ACC112 (cell line): ENCODE measurements around the gene CYP27A1.
"Not testable (repeated sequence)": the region's sequence is repeated elsewhere in the genome, so short reads cannot be mapped to it uniquely, and the experiment has no call there.

Source experiments
- H2AFZ ChIP-seq: fragments of 200-600 bp; sonication (generic); one replicate; pipeline ENCODE4 v1.6.0; 2017; ENCODE audit warnings: antibody characterized with exemption, low read length; ENCODE audit not compliant: unreplicated experiment
- H3K27ac ChIP-seq: fragments of 200-600 bp; sonication (generic); 2 replicates; pipeline ENCODE4 v1.5.1; 2014; ENCODE audit warnings: low read depth, mild to moderate bottlenecking, antibody characterized with exemption, low read length, moderate library complexity
- H3K27me3 ChIP-seq: fragments of 200-600 bp; sonication (generic); 2 replicates; pipeline ENCODE4 v1.6.1; 2014; ENCODE audit warnings: mild to moderate bottlenecking, antibody characterized with exemption, low read length, moderate library complexity, mixed read lengths; ENCODE audit not compliant: insufficient read depth
- H3K36me3 ChIP-seq: fragments of 200-600 bp; sonication (generic); 2 replicates; pipeline ENCODE4 v1.6.1; 2016; ENCODE audit warnings: mild to moderate bottlenecking, antibody characterized with exemption, low read length, moderate library complexity, mixed read lengths; ENCODE audit not compliant: insufficient read depth
- H3K4me1 ChIP-seq: fragments of 200-600 bp; sonication (generic); one replicate; pipeline ENCODE4 v1.6.1; 2016; ENCODE audit warnings: low read length, mixed read lengths; ENCODE audit not compliant: insufficient read depth, unreplicated experiment, control insufficient read depth
- H3K4me3 ChIP-seq: fragments of 200-600 bp; sonication (generic); 2 replicates; pipeline ENCODE4 v1.5.1; 2014; ENCODE audit warnings: mild to moderate bottlenecking, low read depth, low read length
- H3K79me2 ChIP-seq: fragments of 200-600 bp; sonication (generic); one replicate; pipeline ENCODE4 v1.6.0; 2016; ENCODE audit warnings: low read length; ENCODE audit not compliant: control insufficient read depth, unreplicated experiment, insufficient read depth

Gene CYP27A1

DNA sequence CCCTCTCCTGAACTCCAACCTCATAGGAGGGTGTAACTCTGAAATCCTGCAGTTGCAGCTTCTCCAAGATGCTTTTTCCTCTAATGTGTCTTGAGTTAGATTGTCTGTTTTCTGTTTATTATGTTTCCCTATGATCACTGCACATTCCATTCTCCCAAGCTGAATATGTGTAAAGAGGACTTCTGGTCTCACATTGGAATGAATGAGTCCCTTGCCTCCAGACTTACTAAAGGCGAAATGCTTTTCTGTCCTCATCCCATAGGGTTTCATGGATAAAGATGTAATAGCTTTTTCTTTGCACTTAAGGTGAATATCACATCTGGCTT lies 35.5 kb upstream of the CYP27A1 start:
- Histone ChIP-seq H3K27ac (no peak overlapping the region), H2AFZ (no peak overlapping the region), H3K79me2 (peaks cover 2% of the 10 kb centered on the region), H3K4me1 (peaks cover 3% of the 10 kb centered on the region), H3K36me3 (peaks cover 43% of the 10 kb centered on the region), H3K27me3 (no peaks in the 10 kb centered on the region), H3K4me3 (no peak overlapping the region)

DNA sequence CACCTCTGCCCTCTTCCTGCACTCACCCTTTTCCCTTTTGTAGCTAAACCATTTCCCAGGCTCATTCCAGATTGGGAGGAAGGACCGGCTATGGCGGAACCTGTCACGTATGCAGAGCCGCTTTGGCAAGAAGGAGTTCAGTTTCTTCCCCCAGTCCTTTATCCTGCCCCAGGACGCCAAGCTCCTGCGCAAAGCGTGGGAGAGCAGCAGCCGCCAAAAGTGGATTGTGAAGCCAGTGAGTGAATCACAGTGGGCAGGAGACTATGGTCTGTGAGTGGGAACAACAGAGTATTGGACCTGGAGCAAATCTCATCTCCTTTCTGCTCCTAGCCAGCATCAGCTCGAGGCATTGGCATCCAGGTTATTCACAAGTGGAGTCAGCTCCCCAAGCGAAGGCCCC lies 35.0 kb upstream of the CYP27A1 start:
- Histone ChIP-seq H3K36me3 (peaks cover 43% of the 10 kb centered on the region), H3K79me2 (peaks cover 2% of the 10 kb centered on the region)

DNA sequence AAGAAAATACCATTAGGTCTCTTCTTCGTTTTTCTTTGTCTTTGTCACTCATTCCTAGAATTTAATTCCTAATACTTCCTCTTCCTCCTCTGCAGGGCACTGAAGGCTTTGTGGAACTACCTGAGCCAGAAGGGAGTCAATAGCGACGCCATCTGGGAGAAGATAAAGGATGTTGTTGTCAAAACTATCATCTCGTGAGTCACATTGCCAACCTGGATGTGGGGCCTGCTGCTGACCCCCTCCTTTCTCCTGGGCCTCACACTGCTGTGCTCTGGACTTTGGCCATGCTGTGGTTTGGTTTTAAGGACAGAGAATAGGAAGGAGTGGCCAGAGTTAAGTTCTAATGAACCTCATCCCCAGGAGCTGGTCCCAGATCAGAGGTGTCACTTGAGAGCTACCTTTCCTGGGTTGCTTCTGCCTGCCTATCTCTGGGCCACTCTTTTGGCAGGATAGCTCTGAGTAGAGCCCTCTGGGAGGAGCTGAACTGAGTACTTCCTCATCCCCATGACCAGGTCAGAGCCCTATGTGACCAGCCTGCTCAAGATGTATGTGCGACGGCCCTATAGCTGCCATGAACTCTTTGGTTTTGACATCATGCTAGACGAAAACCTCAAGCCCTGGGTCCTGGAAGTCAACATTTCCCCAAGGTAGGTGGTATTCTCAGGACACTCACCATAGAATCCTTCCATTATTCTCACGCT lies 33.1 kb upstream of the CYP27A1 start:
- H3K4me1 ChIP-seq, result peaks cover 3% of the 10 kb centered on the region
- H2AFZ ChIP-seq, result no peak overlapping the region
- no peak overlapping the region for H3K27ac ChIP-seq
- peaks cover 49% of the 10 kb centered on the region for H3K36me3 ChIP-seq
- H3K4me3 ChIP-seq, result no peak overlapping the region
- H3K27me3 ChIP-seq, result no peaks in the 10 kb centered on the region
- peaks cover 2% of the 10 kb centered on the region for H3K79me2 ChIP-seq

More for the DNA sequence above, 35.0 kb upstream of the CYP27A1 start:
- Histone ChIP-seq H3K27ac (no peak overlapping the region), H3K27me3 (no peaks in the 10 kb centered on the region), H2AFZ (no peak overlapping the region), H3K4me1 (peaks cover 3% of the 10 kb centered on the region), H3K4me3 (no peak overlapping the region)

DNA sequence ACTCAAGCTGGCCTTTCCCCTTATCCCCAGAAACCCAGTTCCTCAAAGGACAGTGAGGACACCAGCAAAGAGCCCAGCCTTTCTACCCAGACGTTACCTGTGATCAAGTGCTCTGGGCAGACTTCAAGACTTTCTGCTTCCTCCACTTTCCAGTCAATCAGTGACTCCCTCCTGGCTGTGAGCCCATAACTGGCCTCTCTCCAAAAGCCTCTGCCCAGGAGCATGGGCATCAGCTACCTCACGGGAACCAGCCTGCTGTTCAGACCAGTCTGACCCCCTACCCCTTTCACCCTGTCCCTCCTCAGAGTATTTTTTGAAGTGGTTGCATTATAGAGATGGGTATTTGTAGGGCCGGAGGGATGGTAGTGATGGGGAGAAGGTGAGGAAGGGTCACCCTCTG lies 27.7 kb upstream of the CYP27A1 start:
- H2AFZ ChIP-seq, result no peak overlapping the region
- H3K36me3 ChIP-seq, result peaks cover 17% of the 10 kb centered on the region
- no peaks in the 10 kb centered on the region for H3K27me3 ChIP-seq
- H3K27ac ChIP-seq, result no peak overlapping the region
- no peak overlapping the region for H3K4me3 ChIP-seq
- H3K4me1 ChIP-seq, result no peaks in the 10 kb centered on the region
- no peaks in the 10 kb centered on the region for H3K79me2 ChIP-seq

DNA sequence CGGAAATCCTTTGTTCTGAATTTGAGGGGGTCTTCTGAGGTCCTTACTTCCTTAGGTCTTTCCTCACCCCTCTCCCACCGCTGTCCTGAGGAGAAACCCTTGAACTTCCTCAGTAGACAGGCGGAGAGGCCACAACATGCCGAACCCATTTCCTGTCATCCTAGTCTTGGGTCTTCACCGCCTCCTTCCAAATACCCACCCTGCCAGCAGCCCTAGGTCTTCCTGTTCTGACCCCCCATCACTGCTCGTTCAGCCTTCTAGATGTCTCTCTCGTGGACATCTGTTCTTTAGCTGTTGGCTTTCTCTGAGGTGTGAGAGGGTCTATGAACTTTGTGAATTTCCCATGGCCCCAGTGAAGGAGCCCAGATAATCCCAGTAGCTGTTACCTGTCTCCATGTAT lies 27.2 kb upstream of the CYP27A1 start:
- Histone ChIP-seq H3K79me2 (no peaks in the 10 kb centered on the region), H3K4me1 (no peaks in the 10 kb centered on the region), H3K27me3 (no peaks in the 10 kb centered on the region), H3K27ac (no peak overlapping the region), H2AFZ (no peak overlapping the region), H3K36me3 (peaks cover 15% of the 10 kb centered on the region; the same call in 1 of the 2 replicates), H3K4me3 (no peak overlapping the region)

DNA sequence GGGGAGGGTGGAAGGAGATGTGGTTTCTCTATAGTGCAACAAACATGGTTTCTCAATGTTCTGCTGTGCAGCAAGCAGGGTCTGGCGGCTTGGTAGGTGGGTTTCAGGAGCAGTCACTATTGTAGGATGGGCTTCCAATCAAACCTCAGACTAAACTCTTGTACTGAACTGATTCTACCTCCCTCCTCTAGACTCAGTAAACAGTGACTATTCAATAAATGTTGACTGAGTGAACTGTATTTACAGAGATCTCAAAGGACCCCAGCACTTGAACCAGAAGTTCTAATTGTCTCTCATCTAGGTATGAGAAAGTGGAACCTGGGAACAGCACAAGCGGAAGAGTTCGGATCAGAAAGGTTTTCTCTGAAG lies 26.8 kb upstream of the CYP27A1 start:
- Histone ChIP-seq H3K36me3 (peaks cover 11% of the 10 kb centered on the region; the same call in 1 of the 2 replicates), H3K79me2 (no peaks in the 10 kb centered on the region), H3K27me3 (no peaks in the 10 kb centered on the region), H3K27ac (no peak overlapping the region), H2AFZ (no peak overlapping the region), H3K4me1 (no peaks in the 10 kb centered on the region), H3K4me3 (no peak overlapping the region)

DNA sequence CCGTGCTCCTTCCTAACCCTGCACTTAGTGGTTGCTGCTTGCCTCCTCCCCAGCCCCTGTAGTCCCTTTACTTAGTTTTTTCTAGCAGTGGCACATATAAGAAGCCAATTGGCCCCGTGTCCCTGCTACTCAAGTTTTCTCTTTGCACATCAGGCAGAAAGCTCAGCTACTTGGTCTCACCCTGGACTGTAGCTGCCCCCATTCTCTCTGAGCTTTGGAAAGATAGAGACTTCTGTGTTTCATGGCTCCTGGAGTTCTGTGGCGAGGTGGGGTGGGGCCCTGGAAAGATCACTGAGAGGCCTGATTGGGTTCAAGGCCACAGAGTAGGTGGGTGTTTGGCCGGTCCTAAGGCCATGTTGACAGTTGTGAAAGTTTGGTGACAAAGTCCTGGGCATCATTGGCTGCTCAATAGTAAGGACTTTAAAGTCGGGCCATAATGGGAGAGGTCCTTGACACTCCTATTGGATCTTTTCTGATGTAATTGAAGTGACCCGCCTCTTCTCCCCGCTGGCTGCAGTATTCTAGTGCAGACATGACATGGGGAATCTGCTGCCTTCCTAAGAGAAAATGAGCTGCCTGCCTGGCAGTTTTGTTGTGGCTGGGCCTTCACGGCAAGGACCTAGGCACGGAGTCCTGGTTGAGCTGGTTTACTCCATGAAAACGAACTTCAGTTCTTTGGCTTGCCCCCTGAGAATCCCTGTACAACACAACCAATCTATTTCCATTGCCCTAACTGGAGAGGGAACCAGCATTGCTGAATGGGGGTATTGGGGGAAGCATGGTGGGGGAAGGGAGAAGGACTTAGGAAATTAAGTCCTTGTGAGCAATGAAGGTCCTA lies 26.2 kb upstream of the CYP27A1 start:
- no peaks in the 10 kb centered on the region for H3K27me3 ChIP-seq
- no peak overlapping the region for H3K27ac ChIP-seq
- H3K79me2 ChIP-seq, result no peaks in the 10 kb centered on the region
- H3K36me3 ChIP-seq, result peaks cover 9% of the 10 kb centered on the region; the same call in 1 of the 2 replicates
- H3K4me3 ChIP-seq, result no peak overlapping the region
- no peak overlapping the region for H2AFZ ChIP-seq
- no peaks in the 10 kb centered on the region for H3K4me1 ChIP-seq

DNA sequence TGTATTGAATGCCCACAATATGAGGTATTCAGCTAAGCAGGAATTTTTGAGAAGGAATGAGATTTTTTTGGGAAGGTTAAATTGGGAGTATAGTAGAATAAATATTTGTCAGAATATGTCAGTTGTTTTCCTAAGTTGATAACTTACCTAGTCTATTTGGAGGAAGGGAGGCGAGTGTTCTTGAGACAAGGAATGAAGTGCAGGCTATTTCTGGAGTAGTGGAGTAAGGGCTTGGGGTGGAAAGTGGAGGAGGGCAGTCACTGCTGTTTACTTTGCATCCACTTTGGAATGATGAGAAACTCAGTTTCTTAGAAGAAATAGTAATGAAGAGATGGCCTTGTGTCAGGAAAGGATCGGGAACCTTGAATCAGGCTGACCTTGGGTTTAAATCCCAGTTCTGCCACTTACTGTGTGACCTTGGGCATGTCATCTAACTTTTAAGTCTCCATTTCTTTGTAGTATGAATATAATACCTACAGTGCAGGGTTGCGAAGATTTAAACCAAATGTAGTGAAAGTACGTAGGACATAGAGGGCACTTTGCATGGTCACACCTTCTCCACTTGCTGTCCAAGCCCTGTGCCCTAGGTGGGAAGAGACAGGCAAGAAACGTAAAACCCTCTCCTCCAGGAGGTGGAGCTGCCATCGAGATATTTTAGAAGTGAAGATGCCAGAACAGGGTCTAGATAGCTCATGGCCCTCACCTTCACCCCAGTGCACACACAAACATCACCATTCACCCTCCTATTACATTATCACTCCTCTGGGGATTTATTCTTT lies 25.2 kb upstream of the CYP27A1 start:
- H3K79me2 ChIP-seq, result no peaks in the 10 kb centered on the region
- H2AFZ ChIP-seq, result no peak overlapping the region
- H3K36me3 ChIP-seq, result peaks cover 6% of the 10 kb centered on the region; the same call in 1 of the 2 replicates
- H3K27ac ChIP-seq, result no peak overlapping the region
- H3K27me3 ChIP-seq, result no peaks in the 10 kb centered on the region
- no peaks in the 10 kb centered on the region for H3K4me1 ChIP-seq
- no peak overlapping the region for H3K4me3 ChIP-seq

DNA sequence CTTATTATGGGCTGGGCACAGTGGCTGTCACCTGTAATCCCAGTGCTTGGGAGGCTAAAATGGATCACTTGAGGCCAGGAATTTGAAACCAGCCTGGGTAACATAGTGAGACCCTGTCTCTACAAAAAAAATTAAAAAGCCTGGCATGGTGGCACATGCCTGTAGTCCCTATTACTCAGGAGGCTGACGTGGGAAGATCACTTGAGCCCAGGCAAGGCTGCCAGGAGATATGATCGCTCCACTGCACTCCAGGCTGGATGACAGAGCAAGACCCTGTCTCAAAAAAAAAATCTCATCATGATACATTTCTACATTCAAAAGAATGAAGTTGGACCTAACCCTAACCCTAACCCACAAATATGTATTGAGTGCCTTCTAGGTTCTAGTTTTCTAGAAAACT lies 20.2 kb upstream of the CYP27A1 start:
- Histone ChIP-seq H3K36me3 (no peaks in the 10 kb centered on the region), H3K4me3 (no peak overlapping the region), H3K4me1 (no peaks in the 10 kb centered on the region), H3K79me2 (no peaks in the 10 kb centered on the region), H3K27ac (no peak overlapping the region), H2AFZ (no peak overlapping the region), H3K27me3 (no peaks in the 10 kb centered on the region)

DNA sequence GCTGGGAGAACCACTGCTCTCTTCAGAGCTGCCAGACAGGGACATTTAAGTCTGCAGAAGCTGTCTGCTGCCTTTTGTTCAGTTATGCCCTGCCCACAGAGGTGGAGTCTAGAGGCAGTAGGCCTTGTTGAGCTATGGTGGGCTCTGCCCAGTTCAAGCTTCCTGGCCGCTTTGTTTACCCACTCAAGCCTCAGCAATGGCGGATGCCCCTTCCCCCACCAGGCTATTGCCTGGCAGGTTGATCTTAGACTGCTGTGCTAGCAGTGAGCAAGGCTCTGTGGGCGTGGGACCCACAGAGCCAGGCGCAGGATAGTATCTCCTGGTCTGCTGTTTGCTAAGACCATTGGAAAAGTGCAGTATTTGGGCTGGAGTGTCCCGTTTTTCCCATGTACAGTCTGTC lies 9.2 kb upstream of the CYP27A1 start:
- H3K4me3 ChIP-seq, H3K79me2 ChIP-seq, H3K27ac ChIP-seq, H3K4me1 ChIP-seq, H2AFZ ChIP-seq, H3K27me3 ChIP-seq: not testable (repeated sequence)
- H3K36me3 ChIP-seq, result peaks cover 12% of the 10 kb centered on the region; the same call in 1 of the 2 replicates
